ENCODE measurements around the gene CCBE1.

DNA sequence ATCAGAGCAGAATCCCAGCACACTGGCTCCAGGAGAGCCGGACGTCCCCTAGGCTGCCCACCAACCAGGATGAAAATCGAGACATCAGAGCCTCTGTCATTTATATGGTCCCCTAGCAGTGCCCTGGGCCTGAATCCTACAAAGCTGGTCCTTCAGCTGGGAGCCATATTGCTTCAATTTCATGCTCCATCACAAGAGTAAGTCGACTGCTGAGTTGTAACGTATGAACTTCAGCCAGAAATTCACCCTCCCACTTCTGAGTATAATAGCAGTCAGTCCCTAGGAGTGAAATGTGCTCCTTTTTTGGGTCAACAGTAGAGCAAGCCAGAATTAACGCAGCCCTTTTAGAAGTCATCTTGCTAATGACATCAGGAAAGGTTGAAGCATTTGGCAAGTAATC is 126.4 kb downstream of the CCBE1 start:
- TF ChIP-seq CTCF (conservative IDR thresholded peaks at IDR 0.05) = no peak
- no peak for TF ChIP-seq ZFX (IDR thresholded peaks at IDR 0.05)

Measured in C4-2B (cell line).